A549 treated with RU486 at 1 μM for 4 hours (cell line): ENCODE data around the gene CHRM4. TPM values are rescaled to one million over a fixed set of nuclear protein-coding genes. Genes with fewer than 3 reads are reported as not detected.

Source experiments
- total RNA-seq: library from RNA; stranded (reverse); fragments of 200-300 nt; extraction: Qiagen RNA extraction; gene quantifications from 5 replicates; pipeline ENCODE4 v1.2.3, GENCODE V29; 2022; ENCODE audit warnings: low read depth

Gene CHRM4
- total RNA-seq: 0.50 to 0.78 TPM (median 0.67 TPM) in 5 replicates

DNA sequence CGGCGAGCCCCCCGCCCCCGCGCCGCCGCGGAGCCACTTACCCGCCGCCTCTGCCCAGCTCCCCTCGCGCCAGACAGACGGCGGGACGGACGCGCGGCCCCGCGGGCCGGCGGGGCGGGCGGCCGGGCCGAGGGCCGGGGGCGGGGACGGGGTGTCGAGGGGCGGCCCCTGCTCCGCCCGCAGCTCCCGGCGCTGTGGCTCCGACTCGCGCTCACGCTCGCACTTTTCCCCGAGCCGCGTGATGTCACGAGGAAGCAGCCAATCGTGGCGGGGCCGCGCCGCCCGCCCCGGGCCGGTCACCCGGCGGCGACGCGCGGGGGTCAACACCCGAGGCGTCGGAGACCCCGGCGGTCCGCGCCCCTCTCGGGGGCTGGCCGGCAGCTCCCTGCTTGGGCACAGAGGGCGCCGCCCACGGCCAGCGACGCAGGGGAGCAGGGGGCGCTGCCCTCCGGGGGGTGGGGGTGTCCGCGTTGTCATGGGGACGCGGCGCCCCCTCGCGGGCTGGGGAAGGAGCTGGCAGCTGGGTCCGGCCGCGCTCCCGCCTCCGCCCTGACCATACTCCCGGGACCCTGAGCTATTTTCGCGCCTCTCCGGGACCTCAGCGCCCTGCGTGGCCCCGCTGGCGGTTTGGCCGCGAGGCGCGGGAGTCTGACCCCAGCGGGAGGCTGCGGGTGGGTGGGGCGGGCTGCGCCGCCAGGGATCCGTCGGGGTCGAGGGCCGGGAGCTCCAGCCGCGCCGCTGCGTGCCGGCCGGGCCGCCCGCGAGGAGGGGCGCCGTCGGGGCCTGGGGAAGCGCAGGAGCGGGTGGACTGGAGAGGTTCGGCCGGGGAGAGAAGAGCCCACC lies at the start of gene CHRM4:
TSS of gene CHRM4 (minus strand) at position 199 of the 843 bp plus-strand sequence. CDS start 5,219 bp downstream, outside the sequence.

GRCh38 chr11:46381048-46381818 lies 10.3 kb downstream of the CHRM4 start, which contains the start of gene MDK:
TSS of gene MDK (plus strand) at chr11:46381669. CDS start at chr11:46382058, 389 bp downstream.

GRCh38 chr11:46346886-46347636 lies 44.5 kb downstream of the CHRM4 start, which contains the start of gene DGKZ:
TSS of gene DGKZ (plus strand) at chr11:46347463. CDS start at chr11:46347660, 197 bp downstream.

Other genes with a start within 250 kb of the CHRM4 start
- 3.9 to 6.2 TPM (median 5.2 TPM) in 5 replicates for gene CREB3L1, start 114.1 kb downstream of the CHRM4 start, total RNA-seq
- 33.1 to 55.1 TPM (median 44.8 TPM) in 5 replicates for gene DGKZ, start 44.3 kb downstream of the CHRM4 start, total RNA-seq
- gene MDK, start 10.1 kb downstream of the CHRM4 start, total RNA-seq: 16.7 to 22.6 TPM (median 21.1 TPM) in 5 replicates
- gene AMBRA1, start 202.2 kb upstream of the CHRM4 start, total RNA-seq: 14.1 to 18.5 TPM (median 14.5 TPM) in 5 replicates
- 4.8 to 6.0 TPM (median 5.7 TPM) in 5 replicates for gene HARBI1, start 225.5 kb upstream of the CHRM4 start, total RNA-seq
- 48.1 to 59.5 TPM (median 55.8 TPM) in 5 replicates for gene ATG13, start 225.8 kb upstream of the CHRM4 start, total RNA-seq